Body of pancreas (tissue), 4 donors: ENCODE results near the gene SLC17A6.
A peak's percentile ranks its signal among the peaks of the same experiment; 100 is the strongest.

Experiments
- CTCF ChIP-seq, 7 experiments: fragments of 450-650 bp in 4 of 7; fragments of 200-600 bp in 3 of 7; sonication (generic) in 3 of 7; IDR thresholded peaks; one replicate each; pipeline ENCODE4 v1.5.1; 2016 to 2019; ENCODE audit warnings: antibody characterized with exemption in 7 of 7
- POLR2A ChIP-seq, 3 donors: fragments of 450-650 bp; IDR thresholded peaks; one replicate each; pipeline ENCODE4 v1.6.1; 2016; ENCODE audit warnings: antibody characterized with exemption in 3 of 3, mild to moderate bottlenecking in 2 of 3

- TF ChIP-seq CTCF (IDR thresholded peaks at IDR 0.05), result peak in 3 of 7 experiments; percentile 12 to 35 (median 13)
- TF ChIP-seq POLR2A (IDR thresholded peaks at IDR 0.05), result no peak
Measured at GRCh38 chr11:22426915-22427314, 88.7 kb downstream of the SLC17A6 start.
